Right hindlimb (tissue), 1 donor: ENCODE data around the gene SLC9A3.

Experiments used
- DNase-seq: peaks from one replicate; pipeline ENCODE4 v3.0.0-alpha.2; 2018

Gene SLC9A3

DNA sequence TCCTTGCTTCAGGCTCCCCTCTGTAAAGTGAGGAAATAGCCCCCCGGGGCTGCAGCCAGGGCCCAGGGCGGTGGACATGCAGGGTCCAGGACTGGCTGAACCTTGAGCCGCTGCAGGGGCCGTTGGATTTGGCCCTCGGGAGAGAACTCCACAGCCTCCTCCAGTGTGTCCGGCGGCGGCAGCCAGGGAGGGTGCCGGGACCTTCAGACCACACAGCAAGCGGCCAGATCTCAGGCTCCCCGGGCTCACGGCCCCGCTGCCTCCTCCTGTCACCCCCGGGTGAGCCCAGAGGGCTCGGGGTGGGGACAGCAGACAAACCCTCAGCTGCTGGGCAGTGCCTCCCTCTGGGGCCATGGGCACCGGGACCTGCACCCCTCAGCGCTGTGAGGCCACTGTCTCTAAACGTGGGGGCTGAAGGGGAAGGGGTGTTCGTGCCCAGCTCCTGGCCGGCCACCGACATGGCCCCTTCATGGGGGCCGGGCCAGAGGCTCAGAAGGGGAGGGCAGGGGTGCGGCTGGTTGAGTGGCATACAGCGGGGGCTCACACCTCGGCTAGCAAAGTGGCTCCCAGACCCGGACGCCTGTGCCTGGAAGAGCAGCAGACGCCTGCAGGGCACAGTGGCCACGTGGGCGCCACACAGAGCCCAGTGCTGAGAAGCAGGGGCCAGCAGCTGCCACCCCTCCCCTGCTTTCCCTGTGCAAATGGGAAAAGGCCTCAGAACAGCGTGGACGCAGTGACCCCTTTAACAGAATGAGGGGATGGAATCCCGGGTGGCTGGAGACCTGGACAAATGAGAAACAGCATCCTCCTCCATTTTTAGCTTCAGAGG is 19.7 kb downstream of the SLC9A3 start:
- DNase-seq = no peak

DNA sequence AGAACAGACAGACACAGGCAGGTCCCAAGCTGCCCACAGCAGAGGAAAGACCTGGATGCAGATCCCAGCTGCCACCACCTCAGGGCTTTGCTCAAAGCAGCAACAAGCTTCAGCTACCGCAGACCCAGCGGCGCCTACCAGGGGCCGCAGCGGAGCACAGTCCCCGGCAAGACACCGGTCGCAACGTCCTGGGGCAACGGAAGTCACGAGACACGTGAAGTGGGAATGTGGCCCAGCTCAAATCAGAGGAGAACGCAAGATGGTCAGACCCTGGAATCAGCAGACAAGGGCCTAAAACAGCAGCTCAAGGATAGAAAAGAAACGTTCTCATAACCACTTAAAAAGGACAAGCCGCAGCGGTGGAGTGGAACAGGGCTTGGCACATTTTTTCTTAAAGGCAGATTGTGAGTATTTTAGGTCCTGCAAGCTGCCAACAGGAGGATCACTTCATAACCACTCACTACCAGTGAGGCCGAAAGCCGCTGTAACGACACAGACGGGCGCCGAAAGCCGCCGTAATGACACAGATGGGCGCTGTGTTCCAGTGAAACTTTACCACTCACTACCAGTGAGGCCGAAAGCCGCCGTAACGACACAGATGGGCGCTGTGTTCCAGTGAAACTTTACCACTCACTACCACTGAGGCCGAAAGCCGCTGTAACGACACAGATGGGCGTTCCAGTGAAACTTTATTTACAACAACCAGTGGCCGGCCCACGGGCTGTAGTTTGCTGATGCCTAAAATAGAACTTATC is 21.7 kb downstream of the SLC9A3 start:
- peak; percentile 44 for DNase-seq

DNA sequence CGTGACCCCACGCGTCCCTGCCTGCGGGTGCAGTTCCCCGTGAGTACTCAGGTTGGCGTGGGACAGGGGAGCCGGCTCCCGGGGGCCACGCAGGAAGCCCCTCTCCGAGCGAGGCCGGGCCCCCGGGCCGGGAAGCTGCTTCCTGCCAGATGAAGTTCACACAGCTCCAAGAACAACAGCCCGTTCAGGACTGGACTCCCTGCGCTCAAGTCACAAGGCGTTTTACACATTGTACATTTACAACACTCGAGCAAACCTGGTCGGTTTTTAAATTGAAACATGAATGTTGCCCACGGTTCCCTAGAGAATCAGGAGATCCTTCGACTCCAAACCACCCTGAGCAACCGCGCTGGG is 22.4 kb downstream of the SLC9A3 start:
- peak; percentile 48 for DNase-seq

DNA sequence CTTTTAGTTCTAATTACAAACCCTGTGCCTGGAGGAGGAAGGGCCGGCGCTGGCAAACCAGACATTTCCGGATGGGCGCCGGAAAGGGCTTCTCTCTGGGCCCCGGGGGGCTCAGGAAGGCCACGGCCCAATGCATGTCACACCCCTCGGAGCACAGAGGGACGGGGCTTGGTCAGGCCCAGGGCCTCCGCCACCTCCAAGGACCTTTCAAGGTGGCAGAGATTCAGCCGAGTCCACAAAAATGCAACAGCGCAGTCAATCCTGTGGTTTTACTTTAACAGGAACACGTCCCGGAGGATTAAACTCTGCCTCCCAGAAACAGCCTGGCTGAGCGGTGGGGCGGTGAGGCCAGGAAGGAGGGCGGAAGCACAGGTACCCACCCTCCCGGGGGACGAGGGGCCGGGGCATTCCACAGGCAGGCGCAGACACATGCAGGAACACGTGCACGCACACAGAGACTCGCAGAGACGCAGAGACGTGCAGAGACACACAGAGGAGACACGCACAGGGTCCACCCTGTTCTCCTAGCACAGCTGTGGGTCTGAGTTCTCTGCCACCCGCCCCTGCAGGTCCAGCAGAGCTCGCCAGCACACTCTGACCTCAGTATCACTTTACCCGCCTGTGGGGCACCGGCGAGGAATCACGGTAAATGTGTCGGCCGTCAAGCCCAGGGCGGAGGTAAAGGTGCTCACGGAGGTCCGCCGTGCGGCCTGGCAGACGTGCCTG is 23.0 kb downstream of the SLC9A3 start:
- no peak for DNase-seq

DNA sequence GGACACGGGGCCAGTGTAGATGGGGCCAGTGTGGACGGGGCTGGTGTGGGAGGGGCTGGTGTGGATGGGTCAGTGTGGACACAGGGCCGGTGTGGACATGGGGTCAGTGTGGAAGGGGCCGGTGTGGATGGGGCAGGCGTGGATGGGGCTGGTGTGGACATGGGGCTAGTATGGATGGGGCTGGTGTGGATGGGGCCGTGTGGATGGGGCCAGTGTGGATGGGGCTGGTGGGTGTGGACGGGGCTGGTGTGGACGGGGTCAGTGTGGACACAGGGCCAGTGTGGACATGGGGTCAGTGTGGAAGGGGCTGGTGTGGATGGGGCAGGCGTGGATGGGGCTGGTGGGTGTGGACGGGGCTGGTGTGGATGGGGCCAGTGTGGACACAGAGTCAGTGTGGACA is 23.8 kb downstream of the SLC9A3 start:
- DNase-seq = no peak

DNA sequence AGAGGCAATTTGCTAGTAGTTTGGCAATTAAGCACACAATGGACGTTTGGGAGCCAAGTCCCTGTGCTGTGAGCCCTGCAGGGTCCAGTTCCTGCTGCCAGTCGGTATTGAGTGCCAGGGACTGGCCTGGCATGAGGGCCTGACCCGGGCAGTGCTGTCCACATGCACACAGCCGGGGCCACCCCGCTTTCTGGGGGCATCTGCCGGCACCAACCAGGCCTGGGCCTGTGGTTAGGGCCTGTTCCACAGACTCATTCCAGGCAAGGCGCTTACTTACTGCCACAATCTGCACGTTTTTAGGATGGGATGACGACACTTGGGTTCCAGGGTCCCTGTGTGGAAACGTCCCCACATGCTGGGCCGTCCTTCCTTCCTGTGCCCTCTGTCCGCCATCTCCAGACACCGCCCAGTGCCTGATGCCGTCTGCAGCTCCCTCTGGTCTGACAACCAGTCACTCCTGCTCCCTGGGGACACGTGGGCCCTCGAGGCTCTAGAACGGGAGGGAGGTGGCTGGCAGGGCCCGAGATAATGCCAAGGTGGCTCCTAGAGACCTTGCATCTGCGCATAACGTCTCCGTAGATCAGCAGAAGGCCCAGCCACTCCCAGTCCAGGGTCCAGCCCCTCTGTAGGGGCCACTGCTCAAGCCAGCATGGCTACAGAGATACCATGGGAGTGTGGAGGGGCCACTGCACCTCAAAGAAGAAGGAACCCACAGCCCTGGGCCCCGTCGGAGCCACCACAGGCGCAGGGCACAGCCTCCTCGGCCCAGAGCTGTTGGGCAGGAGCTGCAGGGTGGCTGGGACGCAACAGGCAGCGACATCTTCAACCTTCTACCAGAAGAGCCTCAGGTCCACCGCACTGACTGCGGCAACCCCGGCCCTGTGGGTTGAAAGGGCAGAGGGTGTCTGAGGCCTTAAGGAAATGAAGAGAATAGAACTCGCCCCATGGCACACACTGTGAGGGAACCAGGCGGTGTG is 24.7 kb downstream of the SLC9A3 start:
- no peak for DNase-seq

DNA sequence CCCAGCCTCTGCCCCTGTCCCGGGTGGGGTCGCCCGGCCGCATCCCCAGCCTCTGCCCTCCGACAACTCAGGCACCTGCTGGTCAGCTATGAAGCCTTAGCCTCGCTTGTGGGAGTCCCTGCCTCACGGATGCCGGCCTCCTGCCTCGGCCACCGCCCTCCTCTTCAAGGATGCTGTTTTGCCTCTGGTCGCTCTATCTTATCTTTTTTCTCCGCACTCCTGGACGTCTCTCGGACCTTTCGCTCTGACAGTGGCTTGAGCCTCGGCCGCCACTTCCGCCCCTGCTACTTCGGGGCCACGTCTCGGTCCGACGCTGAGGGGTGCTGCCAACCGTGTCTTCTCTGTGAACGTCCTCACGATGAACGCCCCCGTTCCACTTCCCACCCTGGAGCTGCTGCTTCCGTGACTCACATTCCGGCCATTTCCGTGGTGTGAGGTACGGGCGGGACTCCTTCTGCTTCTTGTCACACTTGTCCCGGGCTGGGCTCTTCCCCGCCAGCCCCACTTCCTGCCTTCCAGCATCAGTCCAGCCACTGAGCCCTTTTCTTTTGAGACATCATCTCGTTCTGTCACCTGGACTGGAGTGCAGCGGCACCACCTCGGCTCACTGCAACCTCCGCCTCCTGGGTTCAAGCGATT is 26.3 kb downstream of the SLC9A3 start:
- no peak for DNase-seq

DNA sequence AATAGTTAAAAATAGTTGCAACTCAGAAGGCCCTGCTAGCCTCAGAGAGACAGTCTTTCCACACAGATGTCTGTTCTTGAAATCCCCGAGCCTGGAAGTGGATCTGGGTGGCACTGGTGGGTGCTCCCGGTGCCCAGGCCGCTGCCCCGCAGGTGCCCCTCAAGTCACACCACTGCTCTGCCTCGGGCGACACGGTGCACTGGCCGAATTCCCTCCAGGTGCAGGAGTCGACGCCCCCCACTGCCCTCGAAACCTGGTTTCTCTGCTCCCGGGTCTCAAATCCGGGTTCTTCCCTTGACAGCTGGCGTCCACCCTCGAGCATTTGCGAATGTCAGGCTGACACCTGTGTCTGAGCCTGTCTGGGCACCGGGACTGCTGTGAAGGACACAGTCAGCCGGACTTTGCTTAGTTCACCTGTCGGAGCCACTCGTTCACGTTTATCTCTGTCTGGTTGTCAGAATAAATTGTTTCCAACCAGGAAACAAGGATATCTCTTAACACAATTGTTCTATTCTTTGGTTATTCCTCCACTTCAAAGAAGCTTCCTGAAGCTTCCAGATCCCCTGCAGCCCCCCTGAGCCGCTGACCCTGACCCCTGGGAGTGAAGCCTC is 27.1 kb downstream of the SLC9A3 start:
- DNase-seq = no peak

DNA sequence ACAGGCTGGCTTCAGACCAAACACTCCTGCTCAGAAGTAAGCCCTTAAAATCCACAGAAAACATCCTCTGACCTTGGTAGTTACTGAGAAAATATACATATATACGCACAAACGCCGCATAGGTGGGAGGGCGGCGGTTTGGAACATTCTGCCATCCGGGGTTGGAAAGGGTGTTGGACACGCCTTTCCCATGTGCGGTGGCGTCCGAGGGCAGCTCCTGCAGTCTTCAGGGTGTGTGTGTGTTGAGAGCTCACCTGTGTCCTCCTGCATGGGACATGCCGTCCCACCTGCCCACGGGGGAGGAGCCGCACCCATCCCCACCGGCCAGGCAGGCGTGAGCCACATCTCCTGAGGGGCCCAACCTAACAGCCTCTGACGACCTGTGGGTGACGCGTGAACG is 28.2 kb downstream of the SLC9A3 start:
- DNase-seq = no peak

DNA sequence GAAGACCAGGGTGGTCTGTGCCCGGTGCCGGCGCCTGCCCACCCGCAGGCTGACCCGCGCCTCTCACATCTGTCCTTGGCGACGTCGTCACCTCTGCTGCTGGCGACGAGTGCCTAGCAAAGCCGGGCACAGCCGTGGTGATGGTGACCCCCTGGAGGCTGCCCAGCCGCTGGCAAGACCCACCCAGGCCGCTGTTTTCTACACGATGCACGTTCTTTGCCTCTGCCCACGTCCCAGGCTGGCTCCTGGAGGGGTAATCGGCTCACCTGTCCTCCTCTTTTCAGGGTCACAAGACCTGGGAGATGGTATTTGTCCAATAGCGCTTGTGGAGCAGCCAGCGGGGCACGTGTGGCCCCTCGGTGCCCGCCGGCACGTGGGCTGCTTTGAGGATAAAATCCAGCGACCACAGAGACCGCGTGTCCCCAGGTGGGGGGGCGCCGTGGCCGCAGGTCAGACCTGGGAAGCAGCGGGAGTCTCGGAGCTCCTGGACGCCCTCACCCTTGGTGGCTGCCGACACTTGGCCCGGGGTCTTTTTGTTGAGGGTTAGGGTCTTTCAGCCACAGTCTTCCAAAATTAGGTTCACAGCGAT is 29.5 kb downstream of the SLC9A3 start:
- DNase-seq = no peak

DNA sequence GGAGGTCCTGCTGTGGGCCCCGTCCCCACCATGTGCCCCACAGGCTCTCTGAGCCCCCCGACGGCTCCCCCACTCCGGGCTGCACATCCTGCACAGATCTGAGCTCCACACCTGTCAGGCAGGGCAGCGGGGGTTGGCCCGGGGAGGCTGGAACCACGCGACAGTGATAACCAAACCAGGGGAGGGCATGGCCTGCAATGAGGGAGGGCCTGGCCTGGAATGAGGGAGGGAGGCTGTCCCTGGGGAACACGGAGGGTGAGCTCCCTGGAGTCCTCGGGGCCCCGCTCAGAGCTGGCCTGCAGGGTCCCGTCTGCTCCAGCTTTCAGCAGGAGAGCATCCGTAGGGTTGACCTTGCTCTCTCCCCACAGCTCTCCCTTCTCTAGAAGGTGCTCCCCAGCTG is 30.5 kb downstream of the SLC9A3 start:
- no peak for DNase-seq

DNA sequence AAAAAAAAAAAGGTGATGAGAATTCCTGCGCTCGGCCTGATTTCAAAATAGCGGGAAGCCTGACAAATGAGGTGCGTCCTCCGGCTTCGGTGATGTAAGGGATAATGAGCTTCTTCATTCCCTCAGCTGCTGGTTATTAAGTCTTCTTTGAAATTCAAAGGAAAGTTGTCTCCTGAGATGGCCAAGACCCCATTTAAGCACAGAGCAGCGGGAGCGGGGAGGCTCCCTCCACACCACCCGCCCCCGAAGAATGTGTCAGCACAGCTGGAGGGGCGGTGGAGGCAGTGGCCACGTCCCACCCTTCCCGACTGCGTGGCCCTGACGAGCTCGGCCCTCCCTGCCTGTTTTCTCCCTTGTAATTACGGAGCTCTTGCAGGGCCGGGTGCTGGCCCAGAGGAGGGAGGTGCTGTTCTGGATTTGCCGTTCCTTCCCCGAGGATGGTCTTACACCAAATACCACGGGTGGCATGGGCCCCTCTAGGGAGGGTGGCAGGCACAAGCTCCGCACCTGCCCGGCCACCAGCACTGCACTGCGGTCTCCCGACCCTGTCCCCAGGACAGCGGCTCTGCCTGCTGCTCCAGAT is 31.0 kb downstream of the SLC9A3 start:
- no peak for DNase-seq

DNA sequence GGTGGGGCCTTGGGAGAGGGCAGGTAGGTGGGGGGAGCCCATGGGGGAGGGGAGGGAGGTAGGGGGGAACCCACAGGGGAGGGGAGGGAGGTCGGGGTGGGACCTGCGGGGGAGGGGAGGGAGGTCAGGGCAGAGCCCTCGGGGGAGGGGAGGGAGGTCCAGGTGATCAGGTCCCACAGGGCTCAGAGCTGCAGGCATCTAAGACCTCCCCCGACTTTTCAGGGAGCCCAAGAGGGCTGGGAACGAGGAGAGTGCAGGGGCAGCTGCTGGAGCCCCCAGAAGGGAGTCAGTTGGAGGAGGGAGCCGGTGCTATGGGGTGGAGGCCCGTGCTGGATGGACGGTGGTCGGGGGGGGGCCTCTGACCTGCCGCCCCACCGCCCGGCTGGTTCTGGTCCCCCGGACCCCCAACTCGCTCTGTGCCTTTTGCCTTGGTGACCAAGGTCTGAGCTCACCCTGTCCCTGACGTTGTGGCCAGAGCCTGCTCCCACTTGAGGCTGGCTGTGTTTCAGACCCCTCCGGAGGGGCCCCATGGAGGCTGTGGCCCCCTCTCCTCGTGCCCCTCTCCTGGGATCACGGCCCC is 31.8 kb downstream of the SLC9A3 start:
- no peak for DNase-seq

DNA sequence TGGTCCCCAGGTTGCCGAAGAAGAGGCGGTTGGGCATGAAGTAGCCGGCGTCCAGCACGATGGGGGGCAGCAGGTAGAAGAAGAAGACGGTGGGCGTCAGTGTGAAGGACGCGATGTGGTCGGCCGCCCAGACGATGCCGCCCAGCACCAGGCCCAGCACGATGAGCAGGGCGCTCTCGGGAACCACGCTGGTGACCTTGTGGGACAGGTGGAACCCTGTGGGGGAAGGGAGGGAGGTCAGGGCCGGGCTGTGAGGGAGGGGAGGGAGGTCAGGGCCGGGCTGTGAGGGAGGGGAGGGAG is 32.4 kb downstream of the SLC9A3 start:
- DNase-seq = no peak

DNA sequence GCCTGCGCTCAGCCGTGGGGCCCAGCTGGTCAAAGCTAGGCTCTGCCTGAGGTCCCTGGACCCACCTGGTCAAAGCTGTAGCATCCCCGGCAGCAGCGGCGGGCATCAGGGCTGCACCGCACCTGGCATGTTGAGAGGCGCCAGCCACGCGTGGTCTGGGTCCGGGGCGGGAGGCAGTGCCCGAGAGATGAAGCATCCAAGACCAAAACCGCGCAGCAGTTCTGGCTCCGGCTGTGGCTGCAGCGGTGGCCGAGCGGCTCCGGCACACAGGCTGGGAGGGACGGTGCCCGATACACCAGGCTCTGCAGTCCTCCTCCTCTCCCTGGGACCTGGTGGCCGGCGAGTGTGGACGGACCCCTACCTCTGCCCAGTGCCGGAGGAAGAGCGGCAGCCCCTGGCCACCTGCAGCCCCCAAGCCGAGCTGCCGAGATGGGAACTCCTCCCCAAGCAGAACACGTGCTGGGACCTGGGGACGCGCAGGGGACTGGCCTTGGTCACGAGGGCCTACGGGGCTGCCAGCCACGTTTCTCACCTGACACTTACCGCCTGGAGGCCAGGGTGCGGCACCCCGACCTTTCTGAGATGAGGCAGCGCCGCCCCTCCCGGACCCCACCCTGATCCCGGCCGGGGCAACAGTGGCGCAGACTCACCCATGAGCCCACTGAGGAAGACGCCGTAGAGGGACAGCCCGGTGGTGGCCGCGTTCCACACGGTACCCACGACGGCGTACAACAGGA is 33.0 kb downstream of the SLC9A3 start:
- no peak for DNase-seq

DNA sequence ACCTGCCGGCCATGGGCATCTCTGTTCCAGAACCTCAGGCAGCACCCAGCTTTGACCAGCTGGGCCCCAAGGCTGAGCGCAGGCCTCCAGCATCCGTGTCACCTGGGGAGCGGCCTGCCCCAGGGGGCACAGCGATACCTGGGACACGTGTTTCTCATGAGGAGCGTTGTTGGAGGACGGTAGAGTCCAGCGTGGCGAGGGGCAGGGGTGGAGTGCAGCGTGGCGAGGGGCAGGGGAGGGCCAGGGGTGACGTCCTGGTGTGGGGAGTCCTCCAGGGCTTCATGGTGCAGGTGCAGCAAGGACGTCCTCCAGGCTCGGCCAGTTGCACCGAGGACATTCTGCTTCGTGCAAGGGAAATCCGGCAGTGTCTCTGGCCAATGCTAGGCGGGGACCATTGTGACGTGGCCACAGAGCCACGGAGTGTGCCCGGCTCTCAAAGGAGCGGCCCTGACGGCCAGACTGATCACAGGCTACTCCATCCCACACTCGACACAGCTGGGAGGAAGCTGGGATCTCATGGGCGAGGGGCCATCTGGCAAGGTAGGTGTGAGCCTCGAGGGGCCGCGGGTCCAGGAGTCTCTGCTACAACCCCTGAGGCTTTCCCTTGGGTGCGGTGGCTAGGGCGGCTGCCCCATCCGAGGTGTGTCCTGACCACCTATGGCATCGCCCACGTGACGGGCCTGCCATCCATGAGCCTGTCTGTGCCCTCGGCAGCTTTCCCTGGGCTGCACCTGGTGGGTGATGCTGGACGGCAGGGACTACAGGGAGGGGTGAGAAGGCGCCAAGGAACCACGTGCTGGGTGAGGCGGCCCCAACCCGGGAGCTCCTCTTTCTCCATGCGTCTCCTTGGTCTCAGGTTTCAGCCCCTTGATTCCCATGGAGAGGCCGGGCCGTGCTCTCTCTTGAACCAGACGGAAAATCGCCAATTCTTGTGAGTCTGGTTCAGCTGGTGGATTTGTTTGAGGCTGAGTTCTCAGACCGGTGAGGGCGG is 33.8 kb downstream of the SLC9A3 start:
- DNase-seq = no peak

DNA sequence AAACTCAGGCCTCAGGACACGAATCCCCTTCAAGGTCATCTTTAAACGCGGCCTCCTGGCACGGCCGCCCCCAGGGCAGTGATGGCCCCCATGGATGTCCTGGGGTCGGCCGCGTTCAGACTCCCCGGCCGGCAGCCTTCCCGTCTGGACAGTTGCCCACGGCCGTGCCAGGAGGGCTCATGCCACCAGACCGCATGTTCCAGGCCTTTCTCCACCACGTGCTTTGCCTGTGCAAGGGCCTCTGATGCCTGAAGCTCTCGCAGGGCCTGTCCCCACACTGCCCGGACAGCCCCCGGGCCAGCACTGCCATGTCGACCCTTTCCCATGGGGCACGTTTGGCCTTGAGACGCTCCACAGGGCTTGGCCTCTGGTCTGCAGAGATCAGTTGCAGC is 34.6 kb downstream of the SLC9A3 start:
- DNase-seq = no peak
